Fibroblast of peridontal ligament (primary cell): ENCODE data around the gene EVI5.

ENCODE experiments used
- DNase-seq: peaks from one replicate; pipeline ENCODE4 v3.0.0-alpha.2; 2010; ENCODE audit errors: extremely low read depth

The EVI5 gene

DNA sequence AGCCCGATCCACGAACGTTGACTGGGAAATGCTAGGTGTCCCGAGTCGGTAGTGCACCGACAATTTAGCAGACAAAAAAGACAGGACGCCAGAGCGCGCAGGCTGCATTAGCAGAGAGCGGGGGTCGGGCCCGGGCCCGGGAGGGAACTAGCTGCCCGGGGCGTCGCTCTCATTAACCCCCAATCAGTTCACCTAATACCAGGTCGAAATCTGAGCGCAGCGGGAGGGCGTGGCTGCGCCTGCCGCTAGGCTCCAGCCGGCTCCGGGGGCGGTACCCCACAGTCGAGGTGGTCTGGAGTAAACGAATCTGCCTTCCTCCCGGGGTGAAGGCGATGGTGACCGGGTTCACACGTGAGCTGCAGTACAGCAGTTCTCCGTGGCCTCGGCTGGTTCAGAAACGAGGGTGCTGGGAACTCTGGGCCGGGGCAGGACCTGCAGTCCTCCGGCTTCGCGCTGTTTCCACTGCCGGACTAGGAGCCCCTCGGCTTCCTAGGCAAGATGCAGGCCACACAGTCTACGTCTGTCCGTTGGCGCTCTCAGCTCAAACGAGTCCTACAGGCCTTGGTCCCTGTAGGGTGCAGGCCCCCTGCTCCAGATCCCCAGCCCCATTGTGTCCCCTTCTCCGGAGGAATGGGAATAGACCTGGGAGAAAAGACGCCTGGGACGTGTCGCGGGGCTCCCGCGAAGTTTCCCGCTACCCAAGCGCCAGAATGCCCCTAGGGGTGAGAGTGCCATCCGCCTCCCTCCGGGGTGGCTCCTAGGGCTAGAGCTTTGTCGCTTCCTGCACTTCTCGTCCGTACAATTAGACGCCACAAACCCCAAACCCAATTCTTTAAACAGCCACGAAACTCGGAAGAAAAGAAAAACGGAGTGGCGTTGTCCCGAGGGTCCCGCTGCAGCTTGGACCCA, 300.2 kb downstream of the EVI5 start:
- no peak for DNase-seq

DNA sequence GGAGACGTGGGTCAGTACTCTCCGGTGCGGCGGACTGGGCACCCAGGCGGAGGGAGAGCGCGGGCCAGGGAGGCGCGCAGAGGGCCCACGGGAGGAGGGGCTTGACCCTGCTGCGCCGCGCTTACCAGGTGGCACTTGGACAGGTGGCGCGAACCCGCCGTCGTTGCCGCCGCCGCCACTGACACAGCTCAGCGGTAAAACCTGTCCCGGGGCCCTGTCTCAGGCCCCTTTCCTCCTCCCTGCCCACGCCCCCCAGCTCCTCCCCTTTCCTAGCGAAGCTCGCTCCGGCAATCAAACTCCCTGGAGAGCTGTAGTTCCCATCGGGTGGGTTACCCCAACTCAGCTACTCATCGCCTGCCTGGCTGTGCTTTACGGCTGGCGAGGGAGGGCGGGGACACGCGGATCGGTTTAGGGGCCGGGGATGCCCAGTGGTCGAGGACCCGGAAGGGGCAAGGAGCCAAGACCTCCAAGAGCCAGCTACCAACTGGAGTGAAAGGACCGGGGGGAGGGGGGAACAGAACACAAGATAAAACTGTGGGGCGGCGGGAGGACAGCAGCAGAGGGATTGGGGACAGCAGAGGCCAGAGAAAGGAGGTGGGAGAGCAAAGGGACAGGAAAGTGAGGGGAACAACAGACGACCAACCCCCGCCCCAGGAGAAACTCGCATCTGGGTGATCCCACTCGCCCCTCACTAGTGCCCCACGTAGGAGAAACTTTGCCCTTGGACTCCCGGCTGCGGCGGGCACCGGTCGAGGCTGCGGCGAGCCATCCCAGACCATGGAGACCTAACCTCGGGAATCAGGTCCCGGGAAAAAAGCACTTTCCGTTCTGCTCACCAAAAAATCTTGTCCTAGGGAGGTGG, 301.1 kb downstream of the EVI5 start:
- no peak for DNase-seq

DNA sequence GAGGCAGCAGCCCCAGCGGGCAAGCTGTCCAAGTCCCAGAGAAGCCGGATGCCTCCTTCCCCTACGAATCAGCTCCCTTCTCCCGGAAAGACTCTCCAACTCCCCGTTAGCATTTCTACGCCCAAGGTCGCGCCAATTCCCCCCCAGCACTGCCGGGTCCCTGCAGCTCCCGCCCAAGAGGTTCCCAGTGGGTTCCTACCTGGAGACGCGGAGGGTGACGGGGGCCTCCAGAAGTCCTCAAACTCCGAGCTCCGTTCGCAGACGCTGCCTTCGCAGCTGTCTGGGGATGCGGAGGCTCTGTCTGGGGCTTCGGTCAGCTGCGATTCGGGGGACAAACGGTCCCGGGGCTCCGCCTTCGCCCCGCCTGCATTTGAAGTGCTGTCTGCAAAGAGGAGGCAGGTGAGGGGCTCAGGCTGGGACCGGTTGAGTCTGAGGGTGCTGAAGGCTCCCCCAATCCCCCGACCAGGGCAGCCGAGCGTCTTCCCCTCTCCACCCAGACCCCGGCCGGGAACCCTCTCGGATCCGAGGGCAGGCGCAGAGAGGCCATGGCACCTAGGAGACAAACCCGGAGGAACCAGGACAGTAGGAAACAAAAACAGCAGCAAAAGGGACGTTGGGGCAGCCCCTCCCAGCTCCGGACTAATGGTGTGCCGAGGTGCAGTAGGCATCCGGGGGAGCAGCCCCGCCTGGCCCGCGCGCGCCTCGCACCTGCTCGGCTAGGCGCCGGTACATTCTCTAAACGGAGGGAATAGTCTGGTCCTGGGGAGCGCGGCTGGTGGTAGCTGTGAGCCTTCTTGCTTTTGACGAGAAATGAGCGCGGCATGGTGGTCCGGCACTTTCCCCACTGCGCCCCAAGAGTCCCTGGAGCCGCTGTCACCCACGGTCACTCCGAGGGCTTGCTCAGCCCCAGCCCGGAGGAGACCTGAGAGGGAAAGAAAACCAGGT, 302.0 kb downstream of the EVI5 start:
- peak; percentile 9 for DNase-seq

DNA sequence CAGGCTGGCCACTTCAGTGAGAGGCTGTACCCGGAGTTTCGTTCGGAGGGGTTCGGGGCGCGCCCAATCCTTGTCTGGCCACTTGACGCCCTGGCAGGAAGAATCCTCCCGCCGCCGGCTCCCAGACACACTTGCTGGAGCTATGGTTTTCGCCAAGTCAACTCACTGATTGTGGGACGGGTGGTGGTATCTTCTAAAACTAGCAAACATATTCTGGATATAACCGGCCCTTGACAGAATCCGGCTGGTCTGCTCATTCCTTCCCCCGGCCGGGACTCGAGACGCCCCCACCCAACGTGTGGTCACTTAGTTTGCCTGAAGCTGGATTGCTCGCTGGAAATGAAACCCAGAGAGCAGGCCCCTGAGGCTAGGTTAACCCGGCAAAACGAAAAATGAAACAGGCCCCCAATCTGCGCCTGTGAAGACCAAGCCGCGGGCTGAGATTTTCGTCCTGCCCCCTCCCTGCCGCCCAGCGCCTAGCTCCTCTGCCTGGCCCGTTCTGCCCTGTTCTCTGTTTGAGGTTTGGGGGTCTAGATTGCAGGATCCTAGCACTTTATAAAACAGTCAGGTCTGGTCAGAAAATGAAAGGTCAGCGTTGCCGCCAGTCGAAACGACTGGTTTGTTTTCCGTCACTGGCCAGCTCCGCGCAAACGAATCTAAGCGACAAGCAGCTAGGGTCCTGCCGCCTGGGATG, 302.8 kb downstream of the EVI5 start:
- peak; percentile 7 for DNase-seq

DNA sequence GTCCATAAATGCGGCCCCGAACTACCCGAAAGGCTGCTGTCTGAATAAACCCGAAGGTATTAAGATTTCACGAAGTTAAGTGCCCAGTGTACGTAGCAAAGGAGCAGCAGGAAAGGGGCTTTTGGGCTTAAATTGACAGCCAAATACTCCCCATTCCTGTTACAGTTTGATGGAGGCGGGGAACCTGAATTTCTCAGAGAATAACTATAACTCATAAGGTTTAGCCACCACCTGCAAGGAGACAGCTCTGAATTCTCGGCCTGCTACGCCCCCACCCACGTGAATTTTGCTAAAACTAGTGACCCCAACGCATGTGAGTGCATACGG, 303.3 kb downstream of the EVI5 start:
- DNase-seq: no peak

DNA sequence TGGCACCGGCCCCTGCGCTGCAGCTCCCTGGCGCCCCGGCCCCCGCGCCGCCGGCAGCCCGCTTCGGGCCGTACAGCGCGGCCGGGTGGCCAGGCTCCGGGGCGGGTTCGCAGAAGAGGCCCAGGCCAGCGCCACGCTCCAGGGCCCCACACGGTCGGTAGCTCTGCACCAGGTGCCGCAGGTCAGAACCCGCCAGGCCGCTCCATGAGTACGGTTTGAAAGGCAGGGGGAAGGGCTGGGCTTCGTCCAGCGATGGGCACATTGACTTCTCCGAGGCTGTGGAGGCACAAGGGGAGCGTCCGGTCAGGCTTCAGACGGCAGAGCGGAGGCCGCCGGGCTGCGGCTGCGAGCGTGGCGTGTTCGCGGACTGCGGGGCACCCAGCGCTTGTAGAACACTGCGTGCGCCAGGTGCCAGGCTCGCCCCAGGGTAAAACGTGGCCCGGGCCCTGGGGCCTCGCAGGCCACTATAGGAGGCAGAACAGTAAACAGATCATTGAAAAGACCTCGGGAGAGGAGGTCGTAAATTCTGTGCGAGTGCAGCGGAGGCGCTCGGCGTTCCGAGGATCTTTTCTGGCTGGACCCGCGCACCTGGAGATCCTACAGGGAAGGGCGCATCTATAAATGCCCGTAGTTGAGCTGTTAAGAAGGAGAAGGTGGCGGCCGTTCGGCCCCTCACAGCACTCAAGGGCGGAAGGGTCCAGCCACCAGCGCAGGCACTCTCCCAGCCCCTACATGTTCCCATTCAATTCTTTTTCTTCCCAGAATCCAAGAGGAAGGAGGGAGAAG, 303.9 kb downstream of the EVI5 start:
- DNase-seq: no peak

DNA sequence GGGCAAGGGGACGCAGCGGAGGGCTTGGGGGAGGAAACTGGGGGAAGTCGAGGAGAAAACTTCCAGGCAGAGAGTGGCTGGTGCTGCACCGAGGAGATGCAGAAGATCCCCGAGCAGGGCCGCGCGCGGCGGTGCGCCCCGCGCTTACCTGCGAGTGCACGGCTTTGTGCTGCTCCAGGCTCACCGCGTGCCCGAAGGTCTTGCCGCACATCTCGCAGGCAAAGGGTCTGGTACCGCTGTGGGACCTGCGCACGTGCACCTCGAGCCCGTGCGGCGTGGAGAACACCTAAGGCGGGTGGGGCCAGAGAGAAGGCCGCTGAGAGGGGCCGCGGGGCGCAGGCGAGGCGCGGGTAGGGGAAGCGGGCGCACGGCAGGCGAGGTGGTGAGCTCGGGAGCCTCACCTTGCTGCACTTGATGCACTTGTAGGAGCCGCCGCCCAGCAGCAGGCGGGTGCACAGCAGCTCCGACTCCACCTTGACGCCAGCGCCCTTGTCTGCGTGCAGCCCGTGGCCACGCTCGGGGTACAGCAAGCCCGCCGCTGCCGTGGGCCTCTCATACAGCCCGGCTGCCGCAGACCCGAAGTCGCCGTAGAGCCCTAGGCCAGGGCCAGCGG, 304.6 kb downstream of the EVI5 start:
- no peak for DNase-seq

DNA sequence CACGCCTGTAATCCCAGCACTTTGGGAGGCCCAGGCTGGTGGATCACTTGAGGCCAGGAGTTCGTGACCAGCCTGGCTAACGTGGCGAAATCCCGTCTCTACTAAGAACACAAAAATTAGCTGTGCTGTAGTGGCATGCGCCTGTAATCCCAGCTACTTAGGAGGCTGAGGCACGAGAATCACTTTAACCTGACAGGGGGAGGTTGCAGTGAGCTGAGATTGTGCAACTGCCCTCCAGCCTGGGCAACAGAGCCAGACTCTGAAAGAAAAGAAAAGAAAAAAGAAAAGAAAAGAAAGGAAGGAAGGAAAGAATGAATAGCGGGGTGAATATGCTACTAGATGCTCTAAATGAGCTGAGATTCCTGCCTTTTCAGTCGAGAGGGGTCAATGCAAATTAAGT, 305.3 kb downstream of the EVI5 start:
- DNase-seq: no peak

DNA sequence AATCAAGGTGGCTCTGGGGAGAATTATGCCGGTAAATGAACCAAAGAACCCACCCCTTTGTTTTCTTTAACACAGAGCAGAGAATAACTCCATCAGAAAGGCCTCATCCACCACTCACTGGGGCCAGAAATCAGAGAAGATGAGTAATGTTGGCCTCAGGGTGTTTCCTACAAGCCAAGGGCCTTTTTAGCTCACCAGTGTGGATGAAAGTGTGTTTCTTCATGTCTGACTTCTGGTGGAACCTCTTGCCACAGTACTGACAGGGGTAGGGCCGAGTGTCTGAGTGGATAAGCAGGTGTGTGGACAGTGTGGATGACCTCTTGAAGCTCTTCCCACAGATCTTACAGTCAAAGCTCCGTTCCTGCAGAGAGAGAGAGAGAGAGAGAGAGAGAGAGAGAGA, 306.5 kb downstream of the EVI5 start:
- DNase-seq: no peak

DNA sequence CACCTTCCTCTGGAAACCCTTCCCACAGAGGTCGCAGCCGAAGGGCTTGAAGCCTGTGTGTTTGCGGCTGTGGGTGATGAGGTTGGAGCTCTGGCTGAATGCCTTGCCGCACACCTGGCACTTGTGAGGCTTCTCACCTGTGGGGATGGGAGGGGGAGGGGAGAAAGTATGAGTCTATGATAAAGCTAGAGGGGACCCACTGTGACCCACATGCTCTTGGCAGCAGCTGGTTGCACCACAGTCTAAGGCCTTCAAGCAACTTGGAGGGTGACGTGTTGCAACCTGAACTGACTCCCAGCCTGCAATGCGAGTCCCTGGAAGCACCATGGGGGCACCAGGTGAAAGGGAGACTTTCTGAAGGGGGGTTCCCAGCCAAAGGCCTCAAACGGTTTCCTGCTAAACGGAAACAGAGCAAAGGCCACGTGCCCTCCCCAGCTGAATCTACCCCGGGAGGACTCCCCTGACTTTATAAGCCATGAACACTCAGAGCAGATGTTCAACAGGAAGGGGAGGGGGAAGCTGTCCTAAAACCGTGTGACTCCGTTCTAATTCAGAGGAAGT, 308.8 kb downstream of the EVI5 start:
- DNase-seq: no peak

DNA sequence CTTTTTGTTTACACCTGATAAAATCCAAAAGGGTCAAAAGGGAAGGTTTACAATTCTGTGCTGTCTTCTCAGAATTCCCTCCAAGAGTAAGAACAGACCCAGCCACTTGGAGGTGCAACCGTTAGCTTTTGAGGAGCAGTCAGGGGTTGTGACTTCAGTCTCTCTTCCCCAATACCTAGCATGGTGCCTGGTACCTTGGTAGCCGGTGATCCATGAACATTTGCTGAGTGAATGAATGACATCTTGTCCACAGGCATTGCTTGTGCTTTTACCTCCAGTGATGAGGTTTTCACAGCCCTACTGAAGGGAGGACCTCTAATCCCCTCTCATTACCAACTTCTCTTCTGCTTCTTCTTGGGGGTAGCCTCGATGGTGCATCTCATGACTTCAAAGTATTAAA, 309.9 kb downstream of the EVI5 start:
- DNase-seq: no peak

DNA sequence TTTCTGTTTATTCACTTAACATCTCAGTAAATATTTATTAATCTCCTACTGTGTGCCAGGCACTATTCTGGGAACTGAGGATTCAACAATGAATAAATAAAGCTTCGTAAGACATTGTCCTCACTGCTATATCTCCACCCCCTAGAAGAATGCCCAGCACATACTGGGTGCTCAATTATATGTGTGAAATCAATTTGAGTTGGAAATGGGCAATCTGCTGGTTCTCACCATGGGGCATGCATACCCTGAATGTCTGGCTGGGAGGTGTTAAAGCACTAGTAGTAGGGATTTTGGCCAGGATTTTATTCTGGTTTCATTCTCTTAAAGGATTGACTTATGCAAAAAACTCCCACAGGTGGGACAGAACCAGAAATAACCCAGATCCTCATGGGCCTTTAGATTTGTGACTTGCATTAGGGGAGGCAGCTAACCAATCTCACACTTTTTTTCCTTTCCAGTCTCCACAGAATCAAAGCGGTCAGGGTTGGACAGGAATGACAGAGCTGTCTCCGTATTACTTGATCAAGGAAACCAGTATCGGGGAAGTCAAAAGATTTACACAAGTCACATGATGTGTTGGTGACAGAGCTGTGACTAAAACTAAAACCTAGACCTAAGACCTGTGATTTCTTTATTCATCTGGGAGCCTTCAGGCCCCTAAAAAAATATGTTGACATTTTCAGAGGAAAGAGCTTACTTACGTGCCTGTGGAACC, 311.0 kb downstream of the EVI5 start:
- DNase-seq: no peak

DNA sequence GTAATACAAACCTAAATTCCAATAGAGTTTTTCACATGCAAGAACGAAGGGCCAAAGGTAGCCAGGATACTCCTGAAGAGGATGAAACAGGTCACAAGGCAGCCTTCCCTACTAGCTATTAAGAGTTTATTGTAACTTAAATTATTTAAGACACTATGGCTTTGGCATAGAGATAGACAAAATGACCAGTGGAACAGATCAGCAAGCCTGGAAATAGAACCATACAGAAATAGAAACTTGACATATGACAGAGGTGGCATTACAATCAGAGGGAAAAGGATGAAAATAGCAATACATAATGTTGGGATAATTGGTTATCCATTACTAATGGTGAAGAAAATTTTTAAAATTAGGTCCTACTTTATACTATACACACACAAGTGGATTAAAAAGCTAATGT, 314.7 kb downstream of the EVI5 start:
- no peak for DNase-seq

DNA sequence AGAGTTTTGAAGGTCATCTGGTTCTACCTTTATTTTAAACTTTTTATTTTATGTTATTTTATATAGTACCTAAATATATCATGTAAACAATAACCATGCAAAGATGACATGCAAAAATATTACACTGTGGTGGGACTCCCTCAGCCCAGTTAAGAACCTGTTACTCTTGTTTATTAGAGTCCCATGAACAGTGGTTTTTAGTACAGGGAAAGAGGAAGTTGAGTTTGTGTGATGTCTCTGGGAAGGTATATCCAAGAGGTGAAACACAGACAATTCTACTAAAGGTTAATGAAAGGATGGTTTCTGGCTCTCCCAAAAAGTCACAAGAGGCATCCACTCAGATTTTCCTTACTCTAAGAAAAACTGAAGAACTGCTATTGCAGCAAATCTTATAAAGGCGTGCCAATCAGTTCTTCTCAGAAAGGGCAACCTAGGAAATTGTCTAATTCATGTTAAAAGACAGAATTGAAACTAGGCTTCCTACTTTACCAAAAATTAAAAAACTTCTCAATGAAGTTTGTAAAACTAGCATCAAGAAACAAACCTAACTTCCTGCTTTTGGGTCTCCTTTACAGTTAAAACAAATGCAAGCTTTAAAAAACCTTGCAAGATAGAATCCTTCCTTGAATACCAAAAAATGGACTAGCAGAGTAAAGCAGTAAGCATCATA, 318.1 kb downstream of the EVI5 start:
- no peak for DNase-seq

DNA sequence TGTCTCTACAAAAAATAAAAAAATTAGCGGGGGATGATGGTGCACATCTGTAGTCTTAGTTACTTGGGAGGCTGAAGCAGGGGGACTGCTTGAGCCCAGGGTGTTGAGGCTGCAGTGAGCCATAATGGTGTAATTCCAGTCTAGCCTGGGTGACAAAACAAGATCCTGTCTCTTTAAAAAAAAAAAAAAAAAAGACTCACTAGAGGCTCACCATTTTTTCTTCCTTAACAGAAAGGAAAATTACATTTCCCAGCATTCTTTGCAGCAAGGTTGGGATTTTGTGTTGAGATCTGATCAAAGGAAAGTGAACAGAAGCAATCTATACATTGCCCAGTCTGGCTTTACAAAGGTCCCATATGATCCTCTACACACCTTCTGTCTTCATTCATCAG, 319.7 kb downstream of the EVI5 start:
- no peak for DNase-seq

DNA sequence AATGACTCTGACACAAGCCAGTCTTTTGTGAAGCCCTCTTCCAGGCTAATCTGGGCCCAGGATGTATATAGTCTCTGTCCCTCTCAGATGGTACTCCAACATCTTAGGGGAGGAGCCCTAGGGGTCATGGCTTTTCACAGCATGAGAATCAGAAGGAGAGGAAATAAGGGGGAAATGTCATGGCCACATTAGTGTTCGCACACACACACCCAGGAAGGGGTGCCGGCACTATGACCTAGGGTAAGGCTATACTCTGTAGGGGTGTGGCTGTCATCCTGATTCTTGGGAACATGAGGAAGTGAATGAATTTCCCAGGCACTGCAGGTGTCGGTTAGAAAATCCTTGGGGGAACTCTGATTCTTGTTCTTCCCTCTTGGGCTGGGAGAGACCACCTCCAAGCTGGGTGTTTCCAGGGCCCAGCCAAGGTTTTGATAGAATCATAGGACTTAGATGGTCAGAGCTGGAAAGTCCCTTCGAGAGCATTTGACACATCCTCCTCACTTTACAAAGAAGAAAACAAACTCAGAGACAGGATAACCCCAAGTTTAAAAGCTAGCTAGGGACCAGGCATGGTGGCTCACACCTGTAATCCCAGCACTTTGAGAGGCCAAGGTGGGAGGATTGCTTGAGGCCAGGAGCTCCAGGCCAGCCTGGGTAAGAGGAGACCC, 320.2 kb downstream of the EVI5 start:
- DNase-seq: no peak

DNA sequence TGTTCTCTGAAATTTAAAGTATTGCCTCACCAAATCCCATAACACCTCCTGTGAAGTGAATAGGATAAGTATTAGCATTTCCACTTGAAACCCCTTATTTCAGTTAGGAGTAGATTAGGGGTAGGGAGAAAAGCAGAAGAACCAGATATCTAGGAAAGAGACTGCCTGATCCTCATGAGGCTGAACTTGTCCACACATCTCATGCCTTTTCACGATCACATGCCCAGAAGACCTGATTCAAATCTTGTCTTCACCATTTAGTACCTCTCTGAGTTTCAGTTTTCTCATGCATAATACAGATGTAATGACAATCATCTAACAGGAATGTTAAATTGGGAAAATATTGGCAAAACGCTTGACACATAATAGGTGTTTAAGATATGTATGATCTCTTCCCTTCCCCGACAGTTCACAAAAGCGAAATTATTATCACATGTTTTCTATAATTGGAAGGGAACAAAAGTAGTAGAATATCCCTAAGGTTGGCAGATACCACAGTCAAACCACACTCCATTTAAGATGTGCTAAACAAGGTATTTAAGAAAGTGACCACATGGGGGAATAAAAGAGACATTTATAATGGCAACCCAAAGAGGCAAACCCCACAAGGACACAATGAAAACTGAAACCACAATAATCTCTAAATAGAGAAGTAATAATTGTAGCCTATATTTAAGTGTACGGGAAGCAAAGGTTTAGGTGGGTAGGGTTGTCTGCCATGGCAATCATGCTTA, 323.4 kb downstream of the EVI5 start:
- DNase-seq: no peak
